Breast epithelium (tissue), 4 donors: Measurements from ENCODE around the gene MPG. TPM values are rescaled to one million over a fixed set of nuclear protein-coding genes. Genes with fewer than 3 reads are reported as not detected.
"Not testable (repeated sequence)": the region's sequence is repeated elsewhere in the genome, so short reads cannot be mapped to it uniquely, and the experiment has no call there.

Experiments
- DNase-seq, 2 donors: peaks; one replicate each; pipeline ENCODE4 v3.0.0-alpha.2; 2019; ENCODE audit warnings: low spot score in 2 of 2
- H3K27ac ChIP-seq, 2 donors: fragments of 200-600 bp; sonication (generic) in 1 of 2; one replicate each; pipeline ENCODE4 v1.5.1; 2016 to 2019; ENCODE audit warnings: mild to moderate bottlenecking in 1 of 2
- H3K27me3 ChIP-seq, 2 donors: fragments of 200-600 bp; sonication (generic) in 1 of 2; one replicate each; pipeline versions ENCODE4 v1.5.1 to v1.6.0; 2017 to 2019; ENCODE audit warnings: control low read depth in 1 of 2, mild to moderate bottlenecking in 1 of 2
- H3K36me3 ChIP-seq: fragments of 200-600 bp; one replicate; pipeline ENCODE4 v1.5.1; 2019
- H3K4me1 ChIP-seq, 2 donors: fragments of 200-600 bp; sonication (generic); one replicate each; pipeline ENCODE4 v1.5.1; 2016 to 2019; ENCODE audit warnings: control low read depth in 1 of 2
- H3K4me3 ChIP-seq, 3 donors: fragments of 200-600 bp; sonication (generic); 1 replicate in 2 of 3; 2 replicates in 1 of 3; pipeline ENCODE4 v1.5.1; 2016 to 2019; ENCODE audit warnings: mild to moderate bottlenecking in 3 of 3, moderate library complexity in 2 of 3
- H3K9me3 ChIP-seq, 2 donors: fragments of 200-600 bp; sonication (generic) in 1 of 2; one replicate each; pipeline ENCODE4 v1.5.1; 2016 to 2019; ENCODE audit warnings: control low read depth in 1 of 2
- CTCF ChIP-seq, 3 donors: fragments of 450-650 bp; IDR thresholded peaks; one replicate each; pipeline ENCODE4 v1.5.1; 2016 to 2017; ENCODE audit warnings: antibody characterized with exemption in 3 of 3, mild to moderate bottlenecking in 3 of 3, moderate library complexity in 3 of 3
- POLR2A ChIP-seq: fragments of 450-650 bp; IDR thresholded peaks from one replicate; pipeline ENCODE4 v1.6.1; 2016; ENCODE audit warnings: antibody characterized with exemption, mild to moderate bottlenecking, moderate library complexity
- POLR2AphosphoS5 ChIP-seq, 3 donors: sonication (generic); formaldehyde crosslinking; IDR thresholded peaks; one replicate each; pipeline ENCODE4 v1.6.1; 2017; ENCODE audit warnings: antibody characterized with exemption in 3 of 3
- intact Hi-C: fragments of 100-400 bp; cut with DNase I; formaldehyde crosslinking; loops from one replicate; pipeline ENCODE4 v1.15.1; 2023; ENCODE audit warnings: low total_unique reads
- total RNA-seq, 3 donors: library from RNA; depleted of rRNA; stranded (reverse); fragments of >200 nt; gene quantifications; one replicate each; pipeline ENCODE4 v1.1.0, GENCODE V29; 2016

Gene MPG
- total RNA-seq, 3 donors from 2014 or later = 86.9 to 112 (median 89.1) TPM

GRCh38 chr16:44655-45054 lies 33.4 kb upstream of the MPG start:
- Histone ChIP-seq H3K9me3 (no peaks in the 10 kb centered on the region), H3K4me1 (no peaks in the 10 kb centered on the region), H3K4me3 (no peak overlapping the region), H3K27ac (no peak overlapping the region), H3K27me3 (no peaks in the 10 kb centered on the region), H3K36me3 (no peaks in the 10 kb centered on the region)
- intact Hi-C loops = no loop called here
- TF ChIP-seq CTCF (IDR thresholded peaks at IDR 0.05) (no peak), POLR2AphosphoS5 (IDR thresholded peaks at IDR 0.05) (no peak), POLR2A (no peak)
- peak in 1 of 2 donors; percentile 10 for DNase-seq

- DNase-seq = peak in 1 of 2 donors; percentile 30
- intact Hi-C loops = no loop called here
- no peak for TF ChIP-seq POLR2A
- TF ChIP-seq POLR2AphosphoS5 (IDR thresholded peaks at IDR 0.05) = no peak
- no peak for TF ChIP-seq CTCF (IDR thresholded peaks at IDR 0.05)
These were observed 32.6 kb upstream of the MPG start for GRCh38 chr16:45454-45853.

GRCh38 chr16:46510-46909 lies 31.5 kb upstream of the MPG start:
- intact Hi-C loops, H3K4me1 ChIP-seq, H3K27me3 ChIP-seq, H3K9me3 ChIP-seq, H3K36me3 ChIP-seq, H3K4me3 ChIP-seq, H3K27ac ChIP-seq: not testable (repeated sequence)
- DNase-seq = peak in 1 of 2 donors; percentile 9

More at GRCh38 chr16:45454-45853, 32.6 kb upstream of the MPG start:
- H3K27ac ChIP-seq = no peak overlapping the region
- H3K36me3 ChIP-seq = no peaks in the 10 kb centered on the region
- no peaks in the 10 kb centered on the region for H3K9me3 ChIP-seq
- no peaks in the 10 kb centered on the region for H3K4me1 ChIP-seq
- no peaks in the 10 kb centered on the region for H3K27me3 ChIP-seq
- no peak overlapping the region for H3K4me3 ChIP-seq

GRCh38 chr16:47234-47633 lies 30.8 kb upstream of the MPG start:
- TF ChIP-seq POLR2AphosphoS5 (IDR thresholded peaks at IDR 0.05) (no peak), POLR2A (no peak), CTCF (IDR thresholded peaks at IDR 0.05) (no peak)
- H3K36me3 ChIP-seq = no peaks in the 10 kb centered on the region

GRCh38 chr16:50769-51591 lies 27.0 kb upstream of the MPG start:
- TF ChIP-seq CTCF (IDR thresholded peaks at IDR 0.05) (no peak), POLR2A (no peak), POLR2AphosphoS5 (IDR thresholded peaks at IDR 0.05) (no peak)
- Histone ChIP-seq H3K36me3 (no peaks in the 10 kb centered on the region), H3K4me3 (no peak overlapping the region), H3K4me1 (no peaks in the 10 kb centered on the region), H3K27ac (no peak overlapping the region), H3K9me3 (no peaks in the 10 kb centered on the region), H3K27me3 (no peaks in the 10 kb centered on the region)
- intact Hi-C loops = no loop called here
- DNase-seq = no peak

More at GRCh38 chr16:47234-47633, 30.8 kb upstream of the MPG start:
- H3K27ac ChIP-seq = no peak overlapping the region
- H3K4me3 ChIP-seq = no peak overlapping the region
- intact Hi-C loops = no loop called here
- no peaks in the 10 kb centered on the region for H3K9me3 ChIP-seq
- no peaks in the 10 kb centered on the region for H3K4me1 ChIP-seq
- DNase-seq = peak in 1 of 2 donors; percentile 15
- no peaks in the 10 kb centered on the region for H3K27me3 ChIP-seq
